ENCODE measurements around the gene SLC12A2. TPM values are rescaled to one million over a fixed set of nuclear protein-coding genes. Genes with fewer than 3 reads are reported as not detected.

Gene SLC12A2
- polyA plus RNA-seq, 1 donor from 2014 or later, result 28.6 TPM

DNA sequence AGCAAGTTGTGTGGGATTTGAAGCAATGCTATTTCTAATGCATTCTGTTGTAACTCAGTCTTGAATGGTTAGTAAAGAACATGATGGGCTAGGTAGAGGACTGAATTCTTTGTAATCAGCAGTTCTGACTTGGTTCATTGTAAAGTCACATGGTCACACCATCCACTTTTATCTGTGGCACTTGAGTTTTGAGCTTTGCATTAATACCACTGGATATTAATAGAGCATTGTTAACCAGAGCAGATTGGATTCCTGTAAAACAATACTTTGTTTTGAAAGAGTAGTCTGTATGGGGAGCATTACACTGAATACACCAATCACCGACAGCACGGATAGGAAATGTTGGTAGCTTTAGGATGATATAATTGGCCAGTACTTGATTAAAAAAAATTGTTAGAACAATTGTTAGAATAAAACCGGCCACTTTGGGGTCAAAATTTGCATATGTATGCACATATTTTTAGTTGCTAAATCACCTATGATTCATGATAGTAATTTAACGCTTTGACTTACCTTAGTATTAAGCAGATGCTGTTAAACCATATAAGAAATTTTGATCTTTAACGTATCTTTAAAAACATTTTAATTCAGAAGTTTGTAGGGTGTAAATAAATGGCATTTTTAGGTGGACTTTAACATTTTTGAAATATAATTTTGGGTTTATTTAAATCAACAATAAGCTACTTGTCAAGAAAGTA lies 17.4 kb downstream of the SLC12A2 start:
- peaks cover 6% of the 10 kb centered on the region for H3K79me2 ChIP-seq (replicated peaks; ENCODE audit: insufficient read depth, low read length)
- H2AFZ ChIP-seq (ENCODE audit: low read depth, low read length), result no peak overlapping the region
- H3K4me2 ChIP-seq (ENCODE audit: low read length), result no peak overlapping the region
- no peak overlapping the region for H3K9ac ChIP-seq (ENCODE audit: low read length)
- no peaks in the 10 kb centered on the region for H3F3A ChIP-seq (ENCODE audit: insufficient read depth, low read length, poor library complexity, severe bottlenecking)
- no peaks in the 10 kb centered on the region for H3K9me2 ChIP-seq (ENCODE audit: insufficient read depth, low read length)
- H3K4me3 ChIP-seq (ENCODE audit: low read length), result no peak overlapping the region
- no peaks in the 10 kb centered on the region for H4K20me1 ChIP-seq (ENCODE audit: insufficient read depth)
- H3K27ac ChIP-seq (ENCODE audit: low read length), result no peak overlapping the region
- H3K36me3 ChIP-seq (ENCODE audit: insufficient read depth, low read length), result no peaks in the 10 kb centered on the region
- no peaks in the 10 kb centered on the region for H3K9me3 ChIP-seq (ENCODE audit: low read length)
- no peak for TF ChIP-seq POLR2AphosphoS5 (IDR thresholded peaks at IDR 0.05)
- TF ChIP-seq TAF1 (IDR thresholded peaks at IDR 0.05; ENCODE audit: low read depth), result no peak
- TF ChIP-seq REST (IDR thresholded peaks at IDR 0.05; ENCODE audit: borderline replicate concordance), result no peak
- TF ChIP-seq SMC3 (conservative IDR thresholded peaks at IDR 0.05; ENCODE audit: poor library complexity), result no peak
- TF ChIP-seq MXI1 (conservative IDR thresholded peaks at IDR 0.05; ENCODE audit: poor library complexity, severe bottlenecking), result no peak
- no peak for TF ChIP-seq RAD21 (conservative IDR thresholded peaks at IDR 0.05)
- no peak for TF ChIP-seq EZH2 (IDR thresholded peaks at IDR 0.05; ENCODE audit: borderline replicate concordance, insufficient read depth, low read length, poor library complexity, severe bottlenecking)
- TF ChIP-seq EP300 (conservative IDR thresholded peaks at IDR 0.05; ENCODE audit: poor library complexity, severe bottlenecking), result no peak
- H3K27me3 ChIP-seq (ENCODE audit: insufficient read depth, low read depth, low read length), result no peaks in the 10 kb centered on the region

- no peaks in the 10 kb centered on the region for H3K27me3 ChIP-seq (ENCODE audit: insufficient read depth, low read depth, low read length)
- no peaks in the 10 kb centered on the region for H3K9me3 ChIP-seq (ENCODE audit: low read length)
- no peak overlapping the region for H3K27ac ChIP-seq (ENCODE audit: low read length)
- no peak overlapping the region for H3K4me2 ChIP-seq (ENCODE audit: low read length)
- no peaks in the 10 kb centered on the region for H4K20me1 ChIP-seq (ENCODE audit: insufficient read depth)
- H3F3A ChIP-seq (ENCODE audit: insufficient read depth, low read length, poor library complexity, severe bottlenecking), result no peaks in the 10 kb centered on the region
- no peak overlapping the region for H2AFZ ChIP-seq (ENCODE audit: low read depth, low read length)
- no peak overlapping the region for H3K4me3 ChIP-seq (ENCODE audit: low read length)
- H3K79me2 ChIP-seq (replicated peaks; ENCODE audit: insufficient read depth, low read length), result peaks cover 6% of the 10 kb centered on the region
- TF ChIP-seq POLR2AphosphoS5 (IDR thresholded peaks at IDR 0.05), result no peak
- no peak overlapping the region for H3K9ac ChIP-seq (ENCODE audit: low read length)
- H3K36me3 ChIP-seq (ENCODE audit: insufficient read depth, low read length), result no peaks in the 10 kb centered on the region
- H3K9me2 ChIP-seq (ENCODE audit: insufficient read depth, low read length), result no peaks in the 10 kb centered on the region
These were observed 18.1 kb downstream of the SLC12A2 start for GRCh38 chr5:128101676-128102075.

DNA sequence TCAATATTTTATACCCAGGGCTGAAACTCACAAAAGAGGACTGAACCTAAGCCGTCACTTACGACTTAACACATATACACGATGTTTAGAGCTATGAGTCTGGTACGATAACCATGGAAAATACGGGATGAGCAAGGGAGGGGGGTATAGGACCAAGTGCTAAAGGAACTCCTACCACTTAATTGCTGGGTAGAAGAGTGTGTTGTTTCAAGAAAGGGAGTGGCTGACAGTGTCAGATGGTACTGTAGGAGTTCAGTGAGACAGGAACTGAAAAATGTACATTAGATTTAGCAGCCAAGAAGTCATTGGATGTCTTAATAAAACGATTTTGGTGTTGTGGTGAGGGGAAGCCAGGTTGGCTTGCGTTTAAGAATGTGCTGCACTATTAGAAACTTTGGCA lies 21.6 kb downstream of the SLC12A2 start:
- no peaks in the 10 kb centered on the region for H3K9me3 ChIP-seq (ENCODE audit: low read length)
- no peaks in the 10 kb centered on the region for H3F3A ChIP-seq (ENCODE audit: insufficient read depth, low read length, poor library complexity, severe bottlenecking)
- no peaks in the 10 kb centered on the region for H3K36me3 ChIP-seq (ENCODE audit: insufficient read depth, low read length)
- no peak overlapping the region for H3K27ac ChIP-seq (ENCODE audit: low read length)
- no peaks in the 10 kb centered on the region for H3K27me3 ChIP-seq (ENCODE audit: insufficient read depth, low read depth, low read length)
- H4K20me1 ChIP-seq (ENCODE audit: insufficient read depth), result no peaks in the 10 kb centered on the region
- H3K9me2 ChIP-seq (ENCODE audit: insufficient read depth, low read length), result no peaks in the 10 kb centered on the region
- TF ChIP-seq EP300 (conservative IDR thresholded peaks at IDR 0.05; ENCODE audit: poor library complexity, severe bottlenecking), result no peak
- no peak for TF ChIP-seq POLR2AphosphoS5 (IDR thresholded peaks at IDR 0.05)
- no peak for TF ChIP-seq CTCF (IDR thresholded peaks at IDR 0.05; ENCODE audit: poor library complexity, severe bottlenecking)
- TF ChIP-seq REST (IDR thresholded peaks at IDR 0.05; ENCODE audit: borderline replicate concordance), result no peak
- no peak for TF ChIP-seq MXI1 (conservative IDR thresholded peaks at IDR 0.05; ENCODE audit: poor library complexity, severe bottlenecking)
- no peak for TF ChIP-seq SMC3 (conservative IDR thresholded peaks at IDR 0.05; ENCODE audit: poor library complexity)
- TF ChIP-seq EZH2 (IDR thresholded peaks at IDR 0.05; ENCODE audit: borderline replicate concordance, insufficient read depth, low read length, poor library complexity, severe bottlenecking), result no peak
- TF ChIP-seq RAD21 (conservative IDR thresholded peaks at IDR 0.05), result no peak
- no peak for TF ChIP-seq TAF1 (IDR thresholded peaks at IDR 0.05; ENCODE audit: low read depth)
- no peak overlapping the region for H3K4me2 ChIP-seq (ENCODE audit: low read length)
- no peak overlapping the region for H3K9ac ChIP-seq (ENCODE audit: low read length)
- H2AFZ ChIP-seq (ENCODE audit: low read depth, low read length), result no peak overlapping the region
- H3K4me3 ChIP-seq (ENCODE audit: low read length), result no peak overlapping the region
- peaks cover 6% of the 10 kb centered on the region for H3K79me2 ChIP-seq (replicated peaks; ENCODE audit: insufficient read depth, low read length)

Data from neural cell (in vitro differentiated cells).